NCI-H748 (cell line): ENCODE measurements around the gene KLHL40.

Experiments used
- DNase-seq: peaks from one replicate; lab custom pipeline; 2025; ENCODE audit not compliant: unreplicated experiment; lab: John Stamatoyannopoulos, UW

The KLHL40 gene

DNA sequence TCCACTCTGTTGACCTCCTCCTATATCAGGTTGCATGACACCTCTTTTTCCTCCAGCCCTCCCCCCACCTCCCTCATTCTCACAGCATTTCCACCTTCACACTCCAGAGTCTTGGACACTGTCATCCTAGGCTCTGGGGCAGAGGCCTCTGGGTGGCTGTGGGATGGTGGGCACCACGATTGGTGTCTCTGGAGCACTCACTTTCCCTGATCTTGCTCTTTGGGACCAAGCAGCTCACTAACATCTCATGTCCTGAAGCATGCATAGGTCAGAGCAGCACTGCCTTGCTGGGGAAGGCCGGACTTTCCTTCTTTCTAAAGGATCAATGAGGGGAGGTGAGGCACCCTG is 16.9 kb upstream of the KLHL40 start:
- no peak for DNase-seq

DNA sequence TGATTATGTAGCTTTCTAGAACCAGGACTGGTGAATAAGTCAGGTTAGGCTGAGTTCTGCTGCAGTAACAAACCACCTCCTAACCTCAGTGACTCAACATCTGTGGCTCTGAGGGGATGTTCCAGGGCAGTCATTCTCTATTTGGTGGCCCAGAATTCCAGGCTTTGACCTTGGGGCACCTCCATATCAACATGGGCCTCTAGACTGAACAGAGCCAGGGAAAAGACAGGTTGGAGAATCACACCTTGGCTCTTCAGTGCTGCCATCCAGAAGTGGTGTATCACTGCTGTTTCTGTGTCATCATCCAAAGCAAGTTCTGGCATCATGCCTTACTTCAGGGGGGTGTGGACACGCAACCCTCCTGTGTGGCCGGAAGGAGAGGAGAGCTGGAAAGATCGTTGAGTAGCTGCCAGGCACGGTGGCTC is 16.5 kb upstream of the KLHL40 start:
- DNase-seq = no peak

DNA sequence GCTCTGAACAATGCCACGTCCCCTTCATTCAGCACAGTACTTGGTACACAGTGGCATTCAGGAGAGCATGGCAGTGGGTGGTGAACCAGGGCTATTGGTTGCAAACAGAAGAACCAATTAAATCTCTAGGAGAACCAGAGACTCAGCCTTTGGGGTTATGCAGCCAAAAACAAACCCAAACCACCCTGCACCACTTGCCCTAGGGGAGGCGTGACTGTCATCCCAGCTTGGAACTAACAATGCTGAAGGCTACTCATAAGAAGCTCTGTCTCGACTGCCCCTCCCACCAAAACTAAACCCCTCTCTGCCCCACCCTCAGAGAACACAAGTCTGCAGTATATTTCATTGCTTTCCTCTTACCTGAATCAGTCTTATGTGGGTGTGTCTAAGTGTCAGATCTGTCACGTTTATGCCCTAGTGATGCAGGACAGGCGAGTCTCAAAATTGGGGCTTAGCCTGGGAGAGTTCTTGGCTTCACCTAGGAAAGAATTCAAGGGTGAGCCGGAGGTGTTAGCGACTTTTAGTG is 15.2 kb upstream of the KLHL40 start:
- no peak for DNase-seq

DNA sequence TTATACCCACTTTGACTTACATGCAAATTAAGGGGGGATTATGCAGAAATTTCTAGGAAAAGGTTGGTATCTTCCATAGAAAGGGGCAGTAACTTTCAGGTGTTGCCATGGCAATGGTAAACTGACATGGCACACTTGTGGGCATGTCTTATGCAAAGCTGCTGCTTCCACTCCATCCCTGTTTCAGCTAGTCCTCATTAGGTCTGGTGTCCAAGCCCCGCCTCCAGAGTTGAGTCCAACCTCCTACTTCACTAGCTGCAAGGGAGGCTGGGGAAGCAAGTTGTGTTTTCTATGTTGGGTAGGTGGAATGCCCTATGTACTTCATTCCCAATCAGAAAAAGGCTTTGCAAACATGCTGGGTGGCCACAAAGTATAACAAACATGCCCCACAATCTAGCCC is 14.7 kb upstream of the KLHL40 start:
- DNase-seq = no peak

DNA sequence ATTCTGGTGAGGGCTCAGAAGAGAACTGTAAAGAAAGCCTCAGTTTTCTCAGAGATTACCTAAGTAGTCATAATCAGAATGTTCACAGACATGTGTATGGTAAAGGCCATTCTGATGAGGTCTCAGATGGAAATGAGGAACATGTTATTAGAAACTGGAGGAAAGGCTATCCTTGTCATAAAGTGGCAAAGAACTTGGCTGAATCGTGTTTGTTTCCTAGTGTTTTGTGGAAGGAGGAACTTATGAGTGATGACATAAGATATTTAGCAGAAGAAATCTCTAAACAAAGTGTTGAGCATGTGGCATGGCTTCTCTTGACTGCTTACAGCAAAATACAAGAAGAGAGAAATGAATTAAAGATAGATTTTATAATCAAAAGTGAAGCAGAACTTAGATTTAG is 12.8 kb upstream of the KLHL40 start:
- no peak for DNase-seq

DNA sequence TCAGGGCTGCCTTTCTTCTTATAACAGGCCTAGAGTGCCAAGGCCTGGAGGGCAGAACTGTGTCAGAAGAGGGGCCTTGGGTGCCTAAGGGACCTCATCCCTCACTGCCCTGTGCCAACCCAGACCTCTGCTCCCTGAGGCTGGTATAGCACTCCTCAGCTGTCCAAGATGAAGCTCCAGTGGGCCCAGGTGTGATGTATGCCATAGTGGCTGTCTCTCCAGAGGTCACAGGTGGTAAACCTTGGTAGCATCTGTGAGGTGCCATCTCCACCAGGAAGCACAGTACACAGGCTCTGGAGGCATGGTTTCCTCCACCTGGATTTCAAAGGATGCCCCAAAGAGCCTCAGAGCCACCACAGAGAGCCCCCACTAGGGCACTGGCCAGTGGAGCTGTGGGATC is 12.3 kb upstream of the KLHL40 start:
- DNase-seq = no peak

DNA sequence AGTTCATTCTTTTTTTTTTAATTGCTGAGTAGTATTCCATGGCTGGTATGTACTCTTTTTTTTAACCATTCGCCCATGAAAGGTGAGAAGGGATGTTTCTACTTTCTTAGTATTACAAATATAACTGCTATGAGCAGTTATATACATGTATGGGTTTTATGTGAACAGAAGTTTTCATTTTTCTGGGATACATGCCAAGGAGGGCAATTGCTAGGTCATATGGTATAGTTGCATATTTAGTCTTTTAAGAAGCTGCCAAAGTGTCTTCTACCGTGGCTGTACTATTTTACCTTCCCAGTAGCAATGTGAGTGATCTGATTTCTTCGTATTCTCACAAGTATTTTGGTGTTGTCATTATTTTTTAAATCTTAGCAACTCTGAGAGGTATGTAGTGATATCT is 11.2 kb upstream of the KLHL40 start:
- no peak for DNase-seq

DNA sequence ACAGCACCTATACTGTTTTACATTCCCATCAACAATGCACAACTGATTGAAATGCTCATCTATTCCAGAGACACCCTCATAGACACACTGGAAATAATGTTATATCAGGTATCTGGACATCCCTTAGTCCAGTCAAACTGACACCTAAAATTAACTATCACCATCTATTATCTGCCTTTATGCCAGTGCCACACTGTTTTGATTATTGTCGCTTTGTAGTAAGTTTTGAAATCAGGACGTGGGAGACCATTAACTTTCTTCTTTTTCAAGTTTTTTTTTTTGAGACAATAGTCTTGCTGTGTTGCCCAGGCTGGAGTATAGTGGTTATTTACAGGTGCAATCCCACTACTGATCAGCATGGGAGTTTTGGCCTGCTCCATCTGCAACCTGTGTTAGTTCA is 9.4 kb upstream of the KLHL40 start:
- no peak for DNase-seq

DNA sequence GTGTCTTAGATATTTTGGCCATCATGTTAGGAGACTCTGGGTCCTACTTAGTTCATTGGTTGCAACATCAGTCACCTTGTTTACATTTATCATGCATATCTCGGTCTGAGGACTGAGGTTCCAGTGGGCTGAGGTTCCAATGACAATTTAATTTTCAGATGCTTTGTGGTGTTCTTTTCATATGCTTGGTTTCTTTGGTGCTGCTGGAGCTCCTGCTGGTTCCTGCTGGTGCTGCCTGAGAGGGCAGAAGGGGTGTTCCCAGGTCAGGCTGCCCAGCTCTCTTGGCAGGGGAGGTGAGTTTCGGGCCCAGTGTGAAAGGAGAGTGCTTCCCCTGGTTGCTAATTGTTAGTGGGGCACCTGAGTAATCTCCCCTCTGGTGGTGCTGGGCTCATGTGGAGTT is 6.9 kb upstream of the KLHL40 start:
- DNase-seq = no peak

DNA sequence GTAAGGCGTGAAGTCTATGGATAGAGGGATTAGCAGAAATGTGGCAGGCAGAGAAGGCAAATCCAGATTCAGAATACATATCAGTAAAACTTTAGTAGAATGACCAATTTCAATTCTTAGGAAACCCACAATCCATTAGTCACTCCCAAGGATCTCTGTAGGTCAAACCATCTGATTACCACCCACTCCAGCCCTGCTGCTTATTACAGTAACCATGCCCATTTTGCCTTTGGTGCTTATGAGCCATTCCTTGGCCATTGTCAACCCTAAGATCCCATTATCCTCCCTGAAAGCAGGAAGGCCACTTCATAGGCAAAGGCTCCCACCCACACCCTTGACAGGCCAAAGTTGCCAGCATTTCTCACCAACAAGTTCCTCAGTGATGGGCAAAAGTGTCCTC is 5.1 kb upstream of the KLHL40 start:
- DNase-seq = no peak

DNA sequence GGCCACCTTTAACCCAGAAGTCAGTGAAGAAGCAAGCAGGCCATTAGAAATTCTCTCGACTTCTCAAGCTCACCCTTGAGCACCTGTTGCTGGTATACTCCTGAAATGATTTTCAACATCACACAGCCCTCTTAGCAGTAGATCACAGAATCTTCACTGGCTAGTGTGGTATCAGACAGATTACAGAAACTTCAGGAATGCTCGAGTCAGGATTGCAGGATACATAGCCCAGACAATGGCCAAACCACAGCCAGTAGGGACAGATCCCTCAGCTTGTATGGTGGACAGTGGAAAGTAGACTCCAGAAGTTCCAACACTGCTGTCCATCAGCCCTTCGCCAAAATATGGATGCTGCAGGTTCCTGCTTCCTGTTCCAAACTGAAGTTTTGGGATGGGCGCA is 4.5 kb upstream of the KLHL40 start:
- no peak for DNase-seq

DNA sequence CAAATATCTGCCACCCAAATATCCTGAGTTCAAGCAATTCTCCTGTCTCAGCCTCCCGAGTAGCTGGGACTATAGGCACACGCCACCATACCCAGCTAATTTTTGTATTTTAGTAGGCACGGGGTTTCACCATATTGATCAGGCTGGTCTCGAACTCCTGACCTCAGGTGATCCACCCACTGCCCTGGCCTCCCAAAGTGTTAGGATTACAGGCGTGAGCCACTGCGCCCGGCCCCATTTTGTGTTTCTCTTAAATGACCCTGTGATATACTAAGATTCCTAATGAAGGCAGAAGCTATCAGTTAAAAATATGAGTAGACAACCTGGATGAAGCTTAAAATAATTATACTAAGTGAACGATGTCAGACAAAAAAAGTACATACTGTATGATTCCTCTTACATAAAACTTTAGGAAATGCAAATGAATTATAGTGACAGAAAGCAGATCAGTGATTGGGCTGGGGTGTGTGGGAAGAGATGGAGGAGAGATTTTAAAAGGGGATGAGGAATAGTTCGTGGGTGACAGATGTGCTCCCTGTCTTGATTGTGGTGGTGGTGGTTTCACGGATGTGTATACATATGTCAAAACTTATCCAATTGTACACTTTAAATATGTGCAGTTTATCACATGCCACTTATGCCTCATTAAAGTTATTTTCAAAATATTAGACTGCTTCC is 3.8 kb upstream of the KLHL40 start:
- no peak for DNase-seq

DNA sequence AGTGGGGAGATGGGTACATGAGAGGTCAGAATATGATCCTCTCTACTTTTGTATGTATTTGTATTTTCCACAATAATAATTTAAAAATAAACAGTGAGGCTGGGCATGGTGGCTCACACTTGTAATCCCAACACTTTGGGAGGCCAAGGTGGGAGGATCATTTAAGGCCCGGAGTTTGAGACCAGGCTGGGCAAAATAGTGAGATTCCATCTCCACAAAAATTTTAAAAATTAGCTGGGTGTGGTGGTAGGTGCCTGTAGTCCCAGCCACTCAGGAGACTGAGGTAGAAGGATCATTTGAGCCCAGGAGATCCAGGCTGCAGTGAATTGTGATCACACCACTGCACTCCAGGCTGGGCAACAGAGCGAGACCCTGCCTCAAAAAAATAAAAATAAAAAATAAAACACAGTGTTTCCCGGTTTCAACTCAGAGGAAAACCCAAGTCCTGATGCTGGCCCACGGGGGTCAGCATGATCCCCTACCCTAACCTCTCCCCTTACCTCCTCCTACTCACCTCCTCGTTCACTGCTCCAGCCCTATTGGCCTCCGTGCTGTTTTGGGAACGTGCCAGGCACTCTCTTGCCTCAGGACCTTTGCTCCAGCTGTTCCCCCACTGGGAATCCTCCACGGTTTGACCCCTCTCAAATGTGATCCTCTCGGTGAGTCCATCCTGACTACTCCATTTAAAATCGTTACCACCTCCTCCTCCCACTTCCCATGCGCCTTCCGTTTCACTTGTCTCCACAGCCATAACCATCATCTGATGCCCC is 2.9 kb upstream of the KLHL40 start:
- no peak for DNase-seq

DNA sequence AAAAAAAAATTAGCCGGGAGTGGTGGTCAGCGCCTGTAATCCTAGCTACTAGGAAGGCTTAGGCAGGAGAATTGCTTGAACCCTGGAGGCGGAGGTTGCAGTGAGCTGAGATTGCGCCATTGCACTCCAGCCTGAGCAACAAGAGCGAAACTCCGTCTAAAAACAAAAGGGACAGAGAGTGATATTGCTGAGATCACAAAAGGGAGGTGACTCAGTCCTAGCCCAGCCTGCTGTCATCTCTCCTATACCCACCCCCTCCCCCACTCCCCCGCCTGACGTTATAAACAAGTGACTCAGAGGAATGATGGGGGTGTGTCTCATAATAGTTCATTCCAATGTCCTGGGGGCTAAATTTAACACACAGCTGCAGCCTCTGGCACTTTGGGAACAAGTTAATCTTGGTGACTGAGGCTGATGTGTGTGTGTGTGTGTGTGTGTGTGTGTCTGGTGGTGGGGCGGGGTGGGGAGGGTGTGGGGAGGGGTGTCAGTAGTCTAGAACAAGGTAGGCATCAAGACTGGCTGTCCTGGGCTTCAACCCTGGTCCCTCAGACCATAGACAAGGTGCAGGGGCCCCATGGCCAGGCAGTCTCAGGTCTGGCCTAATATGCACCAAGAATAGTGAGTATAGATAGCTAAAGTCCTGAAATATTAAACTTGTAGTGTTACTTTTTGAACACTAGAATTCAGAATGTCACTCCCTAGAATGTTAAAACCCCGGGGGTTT is 1.3 kb upstream of the KLHL40 start:
- peak; percentile 1 for DNase-seq

DNA sequence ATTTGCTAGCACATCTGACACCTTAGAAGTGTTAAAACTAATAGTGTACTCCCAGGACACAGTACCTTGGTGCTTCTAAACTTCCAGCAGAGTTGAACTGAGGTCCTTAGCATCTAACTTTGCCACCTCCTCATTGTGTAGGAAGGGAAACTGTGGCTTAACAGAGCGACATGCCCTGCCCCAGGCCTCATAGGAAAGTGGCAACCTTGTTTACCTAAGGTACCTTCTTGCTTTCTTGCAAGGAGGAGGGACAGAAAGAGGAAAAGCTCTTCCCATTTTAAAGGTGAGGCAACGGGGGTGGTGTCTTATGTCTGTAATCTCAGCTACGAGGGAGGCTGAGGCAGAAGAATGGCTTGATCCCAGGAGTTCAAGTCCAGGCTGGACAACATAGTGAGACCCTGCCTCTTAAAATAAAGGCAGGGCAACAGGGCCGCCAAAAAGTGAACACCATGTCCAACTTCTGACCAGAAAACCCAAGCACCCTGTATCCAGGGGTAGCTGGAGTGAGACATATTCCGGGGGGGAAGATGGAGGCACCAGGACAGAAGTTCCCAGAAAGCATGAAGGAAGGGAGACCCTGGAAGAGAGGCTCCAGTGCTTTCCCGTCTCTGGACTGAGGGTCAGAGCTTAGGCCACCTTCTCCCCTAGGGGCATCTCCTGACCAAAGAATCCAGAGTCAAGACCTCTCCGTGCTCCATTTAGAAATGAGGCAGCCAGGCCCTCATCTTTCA is 540 bp upstream of the KLHL40 start:
- DNase-seq = no peak

DNA sequence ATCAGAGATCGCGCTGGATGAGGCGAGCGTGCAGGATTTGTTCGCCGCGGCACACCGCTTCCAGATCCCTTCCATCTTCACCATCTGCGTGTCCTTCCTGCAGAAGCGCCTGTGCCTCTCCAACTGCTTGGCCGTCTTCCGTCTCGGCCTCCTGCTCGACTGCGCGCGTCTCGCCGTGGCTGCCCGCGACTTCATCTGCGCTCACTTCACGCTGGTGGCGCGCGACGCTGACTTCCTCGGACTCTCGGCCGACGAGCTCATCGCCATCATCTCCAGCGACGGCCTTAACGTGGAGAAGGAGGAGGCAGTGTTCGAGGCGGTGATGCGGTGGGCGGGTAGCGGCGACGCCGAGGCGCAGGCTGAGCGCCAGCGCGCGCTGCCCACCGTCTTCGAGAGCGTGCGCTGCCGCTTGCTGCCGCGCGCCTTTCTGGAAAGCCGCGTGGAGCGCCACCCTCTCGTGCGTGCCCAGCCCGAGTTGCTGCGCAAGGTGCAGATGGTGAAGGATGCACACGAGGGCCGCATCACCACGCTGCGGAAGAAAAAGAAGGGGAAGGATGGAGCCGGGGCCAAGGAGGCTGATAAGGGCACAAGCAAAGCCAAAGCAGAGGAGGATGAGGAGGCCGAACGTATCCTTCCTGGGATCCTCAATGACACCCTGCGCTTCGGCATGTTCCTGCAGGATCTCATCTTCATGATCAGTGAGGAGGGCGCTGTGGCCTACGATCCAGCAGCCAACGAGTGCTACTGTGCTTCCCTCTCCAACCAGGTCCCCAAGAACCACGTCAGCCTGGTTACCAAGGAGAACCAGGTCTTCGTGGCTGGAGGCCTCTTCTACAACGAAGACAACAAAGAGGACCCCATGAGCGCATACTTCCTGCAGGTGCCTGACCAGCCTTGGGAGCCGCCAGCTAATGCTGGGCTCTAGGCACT is 819 bp downstream of the KLHL40 start:
- no peak for DNase-seq

DNA sequence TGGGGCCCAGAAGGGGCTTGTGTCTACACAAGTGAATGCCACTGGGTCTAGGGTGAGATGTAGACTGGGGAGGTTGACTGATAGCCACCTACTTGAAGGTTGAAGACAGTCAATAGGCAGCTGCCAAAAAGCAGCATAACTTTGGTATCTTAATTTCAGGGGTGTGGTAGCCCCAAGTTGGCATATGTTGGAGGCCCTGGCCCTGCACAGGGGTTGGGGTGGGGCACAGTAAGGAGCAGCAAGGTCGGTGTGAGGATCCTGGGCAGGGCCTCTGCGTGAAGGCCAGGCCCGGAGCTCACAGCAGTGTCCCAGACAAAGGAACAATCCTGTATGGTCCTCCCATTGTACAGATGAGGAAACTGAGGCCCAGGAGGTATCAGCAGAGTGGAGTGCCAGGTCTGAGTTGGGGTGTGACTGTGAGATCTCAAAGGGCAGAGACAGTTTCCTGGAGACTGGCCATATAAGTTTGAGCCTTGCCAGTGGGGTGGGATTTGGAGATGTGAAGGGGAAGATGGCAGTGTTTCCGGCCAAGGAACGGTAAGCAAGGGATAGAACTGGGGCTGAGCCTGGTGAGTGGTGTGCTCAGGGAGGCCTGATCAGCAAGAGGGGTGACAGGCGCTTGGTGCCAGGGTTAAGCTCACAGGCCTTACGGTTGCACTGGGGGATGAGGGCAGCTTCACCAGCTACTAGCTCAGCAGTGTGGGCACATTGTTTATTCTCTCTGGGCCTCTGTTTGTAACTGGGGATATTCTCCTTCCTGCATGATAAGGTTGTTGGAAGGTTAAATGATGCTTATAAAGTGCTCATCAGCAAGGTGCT is 1.7 kb downstream of the KLHL40 start:
- DNase-seq = no peak

DNA sequence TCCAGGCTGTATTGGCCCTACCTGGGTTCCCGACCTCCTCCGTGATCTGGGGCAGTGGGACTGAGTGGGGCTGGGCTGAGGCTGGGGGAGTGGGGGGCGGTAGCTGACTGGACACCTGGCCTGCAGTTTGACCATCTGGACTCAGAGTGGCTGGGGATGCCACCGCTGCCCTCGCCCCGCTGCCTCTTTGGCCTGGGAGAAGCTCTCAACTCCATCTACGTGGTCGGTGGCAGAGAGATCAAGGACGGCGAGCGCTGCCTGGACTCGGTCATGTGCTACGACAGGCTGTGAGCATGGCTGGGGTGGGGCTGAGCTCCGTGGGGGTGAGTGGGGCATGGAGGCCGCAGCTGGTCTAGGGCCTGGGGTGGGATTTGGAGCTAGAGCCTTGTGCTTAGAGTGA is 2.7 kb downstream of the KLHL40 start:
- DNase-seq = no peak
